Neural cell (in vitro differentiated cells): ENCODE results near the gene ADAP1. TPM values are rescaled to one million over a fixed set of nuclear protein-coding genes. Genes with fewer than 3 reads are reported as not detected.

Experiments
- H2AFZ ChIP-seq: fragments of 200-600, 300-800 bp; sonication (generic), shearing (Covaris generic); 2 replicates; pipeline ENCODE4 v1.6.0; 2014; ENCODE audit warnings: low read depth, mild to moderate bottlenecking, antibody characterized with exemption, low read length, moderate library complexity
- H3F3A ChIP-seq: fragments of 200-600 bp; shearing (Covaris generic); 2 replicates; pipeline ENCODE4 v1.6.1; 2016; ENCODE audit warnings: mild to moderate bottlenecking, moderate library complexity, mixed read lengths, antibody characterized with exemption, low read length; ENCODE audit not compliant: insufficient read depth, poor library complexity, severe bottlenecking
- H3K27ac ChIP-seq: fragments of 200-600, 300-800 bp; sonication (generic), shearing (Covaris generic); 2 replicates; pipeline ENCODE4 v1.5.1; 2014; ENCODE audit warnings: mild to moderate bottlenecking, low read length, moderate library complexity
- H3K27me3 ChIP-seq: fragments of 300-800, 200-600 bp; sonication (generic), shearing (Covaris generic); 2 replicates; pipeline ENCODE4 v1.6.0; 2014; ENCODE audit warnings: mild to moderate bottlenecking, low read depth, low read length, moderate library complexity; ENCODE audit not compliant: insufficient read depth
- H3K36me3 ChIP-seq: fragments of 300-800, 200-600 bp; sonication (generic), shearing (Covaris generic); 2 replicates; pipeline ENCODE4 v1.5.1; 2014; ENCODE audit warnings: mild to moderate bottlenecking, antibody characterized with exemption, low read length, moderate library complexity; ENCODE audit not compliant: insufficient read depth
- H3K4me2 ChIP-seq: fragments of 300-800, 200-600 bp; sonication (generic), shearing (Covaris generic); 2 replicates; pipeline ENCODE4 v1.6.0; 2014; ENCODE audit warnings: mild to moderate bottlenecking, low read length
- H3K4me3 ChIP-seq: fragments of 300-800, 200-600 bp; sonication (generic), shearing (Covaris generic); 2 replicates; pipeline ENCODE4 v1.5.1; 2014; ENCODE audit warnings: mild to moderate bottlenecking, low read length, moderate library complexity
- H3K79me2 ChIP-seq: fragments of 200-600 bp; shearing (Covaris generic); replicated peaks from 2 replicates; pipeline ENCODE4 v1.6.0; 2014; ENCODE audit warnings: mild to moderate bottlenecking, low read length, moderate library complexity; ENCODE audit not compliant: insufficient read depth
- H3K9ac ChIP-seq: fragments of 300-800, 200-600 bp; sonication (generic), shearing (Covaris generic); 2 replicates; pipeline ENCODE4 v1.6.1; 2016; ENCODE audit warnings: mild to moderate bottlenecking, low read length, mixed read lengths
- H3K9me2 ChIP-seq: fragments of 200-600 bp; shearing (Covaris generic); 2 replicates; pipeline ENCODE4 v1.6.1; 2016; ENCODE audit warnings: mild to moderate bottlenecking, low read length, mixed read lengths; ENCODE audit not compliant: insufficient read depth
- H3K9me3 ChIP-seq: fragments of 200-600, 300-800 bp; sonication (generic), shearing (Covaris generic); 2 replicates; pipeline ENCODE4 v1.6.1; 2016; ENCODE audit warnings: mild to moderate bottlenecking, mixed run types, low read length, moderate library complexity, mixed read lengths
- H4K20me1 ChIP-seq: fragments of 200-600 bp; shearing (Covaris generic); 2 replicates; pipeline ENCODE4 v1.6.1; 2016; ENCODE audit warnings: mild to moderate bottlenecking, mixed run types; ENCODE audit not compliant: insufficient read depth
- CTCF ChIP-seq: fragments of 450-650 bp; IDR thresholded peaks from 2 replicates; pipeline ENCODE4 v1.5.1; 2014; ENCODE audit warnings: antibody characterized with exemption, mild to moderate bottlenecking, moderate library complexity; ENCODE audit not compliant: poor library complexity, severe bottlenecking
- EP300 ChIP-seq: fragments of 450-650 bp; conservative IDR thresholded peaks from 2 replicates; pipeline ENCODE4 v1.6.1; 2014; ENCODE audit warnings: antibody characterized with exemption, mild to moderate bottlenecking, moderate library complexity; ENCODE audit not compliant: poor library complexity, severe bottlenecking
- EZH2 ChIP-seq: fragments of 200-600, 300-800 bp; shearing (Covaris generic), sonication (generic); IDR thresholded peaks from 2 replicates; pipeline ENCODE4 v1.6.1; 2014; ENCODE audit warnings: antibody characterized with exemption, low read length, borderline replicate concordance, mild to moderate bottlenecking; ENCODE audit not compliant: insufficient read depth, poor library complexity, severe bottlenecking
- MXI1 ChIP-seq: fragments of 450-650 bp; conservative IDR thresholded peaks from 2 replicates; pipeline ENCODE4 v1.6.1; 2014; ENCODE audit warnings: antibody characterized with exemption, mild to moderate bottlenecking; ENCODE audit not compliant: poor library complexity, severe bottlenecking
- POLR2AphosphoS5 ChIP-seq: IDR thresholded peaks from 2 replicates; pipeline ENCODE4 v1.6.1; 2012
- RAD21 ChIP-seq: fragments of 450-650 bp; conservative IDR thresholded peaks from 2 replicates; pipeline ENCODE4 v1.6.1; 2014; ENCODE audit warnings: antibody characterized with exemption, mild to moderate bottlenecking, moderate library complexity
- REST ChIP-seq: IDR thresholded peaks from 2 replicates; pipeline ENCODE4 v1.6.1; 2012; ENCODE audit warnings: borderline replicate concordance
- SMC3 ChIP-seq: fragments of 450-650 bp; conservative IDR thresholded peaks from 2 replicates; pipeline ENCODE4 v1.6.1; 2014; ENCODE audit warnings: antibody characterized with exemption, mild to moderate bottlenecking, moderate library complexity; ENCODE audit not compliant: poor library complexity
- TAF1 ChIP-seq: IDR thresholded peaks from 2 replicates; pipeline ENCODE4 v1.6.1; 2012; ENCODE audit warnings: low read depth
- polyA plus RNA-seq: library from polyadenylated mRNA; depleted of rRNA; stranded (reverse); fragments of >200 nt; gene quantifications from 2 replicates; pipeline ENCODE4 v1.2.3, GENCODE V29; 2014

Gene ADAP1
- polyA plus RNA-seq, 1 donor from 2014 or later = 76.8 TPM

- H4K20me1 ChIP-seq = no peaks in the 10 kb centered on the region
- no peaks in the 10 kb centered on the region for H3K9me3 ChIP-seq
- H3K27me3 ChIP-seq = no peaks in the 10 kb centered on the region
- peaks cover 10% of the 10 kb centered on the region for H3K79me2 ChIP-seq
- H3F3A ChIP-seq = no peaks in the 10 kb centered on the region
- no peak overlapping the region for H3K27ac ChIP-seq
- no peak overlapping the region for H3K4me2 ChIP-seq
- H3K36me3 ChIP-seq = no peaks in the 10 kb centered on the region
- H3K9ac ChIP-seq = no peak overlapping the region
- no peak overlapping the region for H3K4me3 ChIP-seq
- no peaks in the 10 kb centered on the region for H3K9me2 ChIP-seq
- no peak overlapping the region for H2AFZ ChIP-seq
- no peak for TF ChIP-seq TAF1
- TF ChIP-seq POLR2AphosphoS5 = no peak
- TF ChIP-seq RAD21 = no peak
- TF ChIP-seq EP300 = no peak
- no peak for TF ChIP-seq MXI1
- TF ChIP-seq SMC3 = no peak
- TF ChIP-seq REST = no peak
- no peak for TF ChIP-seq EZH2
- TF ChIP-seq CTCF = no peak
Measured at GRCh38 chr7:976901-977325, 22.4 kb upstream of the ADAP1 start.

GRCh38 chr7:975702-976473, 21.4 kb upstream of the ADAP1 start:
- no peaks in the 10 kb centered on the region for H3F3A ChIP-seq
- TF ChIP-seq SMC3 (no peak), EP300 (no peak), TAF1 (no peak), POLR2AphosphoS5 (no peak), CTCF (no peak), REST (no peak)
- H4K20me1 ChIP-seq = no peaks in the 10 kb centered on the region
- H3K9me2 ChIP-seq = no peaks in the 10 kb centered on the region
- peaks cover 13% of the 10 kb centered on the region for H3K79me2 ChIP-seq
- H3K4me3 ChIP-seq = peak overlapping the region; percentile 89
- H2AFZ ChIP-seq = peak overlapping the region; percentile 19
- no peaks in the 10 kb centered on the region for H3K36me3 ChIP-seq
- no peaks in the 10 kb centered on the region for H3K9me3 ChIP-seq
- H3K27ac ChIP-seq = no peak overlapping the region
- no peaks in the 10 kb centered on the region for H3K27me3 ChIP-seq
- H3K4me2 ChIP-seq = no peak overlapping the region
- H3K9ac ChIP-seq = no peak overlapping the region
